Muscle layer of colon (tissue), 2 donors: Measurements from ENCODE around the gene LYSMD4.

ENCODE experiments used
- H3K27ac ChIP-seq: one replicate; pipeline ENCODE4 v1.7.0; 2013; ENCODE audit warnings: low read depth, mild to moderate bottlenecking, low read length, moderate library complexity
- H3K27me3 ChIP-seq, 2 donors: one replicate each; pipeline ENCODE4 v1.7.0; 2013; ENCODE audit warnings: low read length in 2 of 2, mild to moderate bottlenecking in 2 of 2; ENCODE audit not compliant: insufficient read depth in 2 of 2, control insufficient read depth in 1 of 2
- H3K36me3 ChIP-seq: one replicate; pipeline ENCODE4 v1.7.0; 2013; ENCODE audit warnings: mild to moderate bottlenecking, low read length; ENCODE audit not compliant: insufficient read depth
- H3K4me1 ChIP-seq: one replicate; pipeline ENCODE4 v1.7.0; 2013; ENCODE audit warnings: mild to moderate bottlenecking, low read length; ENCODE audit not compliant: insufficient read depth
- H3K4me3 ChIP-seq, 2 donors: one replicate each; pipeline ENCODE4 v1.7.0; 2013; ENCODE audit warnings: low read length in 2 of 2, low read depth in 1 of 2, mild to moderate bottlenecking in 1 of 2, moderate library complexity in 1 of 2
- H3K9ac ChIP-seq: one replicate; pipeline ENCODE4 v1.7.0; 2013; ENCODE audit warnings: low read length
- H3K9me3 ChIP-seq: one replicate; pipeline ENCODE4 v1.7.0; 2013; ENCODE audit warnings: mild to moderate bottlenecking, low read length
- donor health status: abdominal sarcoma.
- donor health status: Adenocarcinoma of cecum.

Gene LYSMD4

GRCh38 chr15:99702895-99703602, 30.2 kb downstream of the LYSMD4 start:
- Histone ChIP-seq H3K4me3 (no peak overlapping the region), H3K36me3 (no peaks in the 10 kb centered on the region), H3K27me3 (no peaks in the 10 kb centered on the region), H3K4me1 (peaks cover 20% of the 10 kb centered on the region), H3K9me3 (no peaks in the 10 kb centered on the region), H3K9ac (no peak overlapping the region), H3K27ac (no peak overlapping the region)

GRCh38 chr15:99696096-99696495, 37.1 kb downstream of the LYSMD4 start:
- H3K9me3 ChIP-seq = no peaks in the 10 kb centered on the region
- H3K4me1 ChIP-seq = no peaks in the 10 kb centered on the region
- H3K36me3 ChIP-seq = peaks cover 43% of the 10 kb centered on the region
- no peak overlapping the region for H3K4me3 ChIP-seq
- no peak overlapping the region for H3K9ac ChIP-seq
- no peaks in the 10 kb centered on the region for H3K27me3 ChIP-seq
- no peak overlapping the region for H3K27ac ChIP-seq

- H3K27ac ChIP-seq = no peak overlapping the region
- H3K4me1 ChIP-seq = no peaks in the 10 kb centered on the region
- H3K4me3 ChIP-seq = no peak overlapping the region
- no peak overlapping the region for H3K9ac ChIP-seq
- H3K27me3 ChIP-seq = no peaks in the 10 kb centered on the region
- no peaks in the 10 kb centered on the region for H3K9me3 ChIP-seq
- H3K36me3 ChIP-seq = peaks cover 52% of the 10 kb centered on the region
Measured at GRCh38 chr15:99692825-99693224, 40.4 kb downstream of the LYSMD4 start.

GRCh38 chr15:99686290-99686689, 46.9 kb downstream of the LYSMD4 start:
- peaks cover 5% of the 10 kb centered on the region for H3K9me3 ChIP-seq
- H3K4me1 ChIP-seq = no peaks in the 10 kb centered on the region
- H3K27me3 ChIP-seq = no peaks in the 10 kb centered on the region
- H3K9ac ChIP-seq = no peak overlapping the region
- no peak overlapping the region for H3K4me3 ChIP-seq
- no peak overlapping the region for H3K27ac ChIP-seq
- H3K36me3 ChIP-seq = peaks cover 10% of the 10 kb centered on the region

- Histone ChIP-seq H3K36me3 (peaks cover 7% of the 10 kb centered on the region), H3K27ac (no peak overlapping the region), H3K4me3 (no peak overlapping the region)
Measured at GRCh38 chr15:99683000-99683670, 50.1 kb downstream of the LYSMD4 start.

GRCh38 chr15:99682455-99682854, 50.8 kb downstream of the LYSMD4 start:
- Histone ChIP-seq H3K4me3 (no peak overlapping the region), H3K27me3 (no peaks in the 10 kb centered on the region), H3K9me3 (peaks cover 5% of the 10 kb centered on the region), H3K4me1 (no peaks in the 10 kb centered on the region), H3K27ac (no peak overlapping the region), H3K9ac (no peak overlapping the region), H3K36me3 (peaks cover 7% of the 10 kb centered on the region)

More at GRCh38 chr15:99683000-99683670, 50.1 kb downstream of the LYSMD4 start:
- Histone ChIP-seq H3K9ac (no peak overlapping the region), H3K4me1 (no peaks in the 10 kb centered on the region), H3K27me3 (no peaks in the 10 kb centered on the region), H3K9me3 (peaks cover 5% of the 10 kb centered on the region)

- Histone ChIP-seq H3K27me3 (no peaks in the 10 kb centered on the region), H3K9ac (no peak overlapping the region), H3K36me3 (peaks cover 7% of the 10 kb centered on the region), H3K4me1 (no peaks in the 10 kb centered on the region), H3K27ac (no peak overlapping the region), H3K9me3 (peaks cover 5% of the 10 kb centered on the region), H3K4me3 (no peak overlapping the region)
Measured at GRCh38 chr15:99681990-99682389, 51.2 kb downstream of the LYSMD4 start.

GRCh38 chr15:99680276-99680675, 53.0 kb downstream of the LYSMD4 start:
- Histone ChIP-seq H3K9ac (no peak overlapping the region), H3K36me3 (peaks cover 15% of the 10 kb centered on the region), H3K4me1 (no peaks in the 10 kb centered on the region), H3K27me3 (no peaks in the 10 kb centered on the region), H3K9me3 (no peaks in the 10 kb centered on the region), H3K27ac (no peak overlapping the region), H3K4me3 (no peak overlapping the region)

- Histone ChIP-seq H3K27me3 (no peaks in the 10 kb centered on the region), H3K27ac (no peak overlapping the region), H3K9ac (no peak overlapping the region), H3K4me1 (no peaks in the 10 kb centered on the region), H3K36me3 (peaks cover 29% of the 10 kb centered on the region), H3K4me3 (no peak overlapping the region), H3K9me3 (no peaks in the 10 kb centered on the region)
Measured at GRCh38 chr15:99677540-99678134, 55.6 kb downstream of the LYSMD4 start.
